ENCODE results near the gene PTBP2.
"Not testable (repeated sequence)": the region's sequence is repeated elsewhere in the genome, so short reads cannot be mapped to it uniquely, and the experiment has no call there.

DNA sequence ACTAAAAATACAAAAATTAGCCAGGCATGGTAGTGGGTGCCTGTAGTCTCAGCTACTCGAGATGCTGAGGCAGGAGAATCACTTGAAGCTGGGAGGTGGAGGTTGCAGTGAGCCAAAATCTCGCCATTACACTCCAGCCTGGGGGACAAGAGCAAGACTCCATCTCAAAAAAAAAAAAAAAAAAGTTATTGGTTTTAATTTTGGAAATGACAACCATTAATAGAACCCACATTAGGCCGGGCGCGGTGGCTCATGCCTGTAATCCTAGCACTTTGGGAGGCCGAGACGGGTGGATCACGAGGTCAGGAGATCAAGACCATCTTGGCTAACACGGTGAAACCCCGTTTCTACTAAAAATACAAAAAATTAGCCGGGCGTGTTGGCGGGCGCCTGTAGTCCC, 80.1 kb downstream of the PTBP2 start:
- TF ChIP-seq, protein P1, sequence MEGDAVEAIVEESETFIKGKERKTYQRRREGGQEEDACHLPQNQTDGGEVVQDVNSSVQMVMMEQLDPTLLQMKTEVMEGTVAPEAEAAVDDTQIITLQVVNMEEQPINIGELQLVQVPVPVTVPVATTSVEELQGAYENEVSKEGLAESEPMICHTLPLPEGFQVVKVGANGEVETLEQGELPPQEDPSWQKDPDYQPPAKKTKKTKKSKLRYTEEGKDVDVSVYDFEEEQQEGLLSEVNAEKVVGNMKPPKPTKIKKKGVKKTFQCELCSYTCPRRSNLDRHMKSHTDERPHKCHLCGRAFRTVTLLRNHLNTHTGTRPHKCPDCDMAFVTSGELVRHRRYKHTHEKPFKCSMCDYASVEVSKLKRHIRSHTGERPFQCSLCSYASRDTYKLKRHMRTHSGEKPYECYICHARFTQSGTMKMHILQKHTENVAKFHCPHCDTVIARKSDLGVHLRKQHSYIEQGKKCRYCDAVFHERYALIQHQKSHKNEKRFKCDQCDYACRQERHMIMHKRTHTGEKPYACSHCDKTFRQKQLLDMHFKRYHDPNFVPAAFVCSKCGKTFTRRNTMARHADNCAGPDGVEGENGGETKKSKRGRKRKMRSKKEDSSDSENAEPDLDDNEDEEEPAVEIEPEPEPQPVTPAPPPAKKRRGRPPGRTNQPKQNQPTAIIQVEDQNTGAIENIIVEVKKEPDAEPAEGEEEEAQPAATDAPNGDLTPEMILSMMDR (IDR thresholded peaks at IDR 0.05): not testable (repeated sequence)
- TF ChIP-seq POLR2A (IDR thresholded peaks at IDR 0.05): not testable (repeated sequence)

Measured in body of pancreas (tissue), 4 donors.